Natural killer cell (primary cell): ENCODE data around the gene GAPDH. TPM values are rescaled to one million over a fixed set of nuclear protein-coding genes. Genes with fewer than 3 reads are reported as not detected.
A peak's percentile ranks its signal among the peaks of the same experiment; 100 is the strongest.

Experiments used
- ATAC-seq, 3 donors: fragments of 150-1000 bp in 2 of 3; fragments of 200-7000 bp in 1 of 3; cut with Tn5 transposase; 1 replicate in 1 of 3; 2 replicates in 2 of 3; pipeline ENCODE4 v1.10.0; 2021; ENCODE audit warnings: mild to moderate bottlenecking in 2 of 3, moderate library complexity in 2 of 3
- DNase-seq, 2 donors: peaks; one replicate each; pipeline versions ENCODE4 v3.0.0 to v3.0.0-alpha.2; 2013 to 2021; ENCODE audit warnings: mixed read lengths in 1 of 2
- H3K27ac ChIP-seq: one replicate; pipeline ENCODE4 v1.5.1; 2013; ENCODE audit warnings: mild to moderate bottlenecking, low read length
- H3K27me3 ChIP-seq: one replicate; pipeline ENCODE4 v1.6.1; 2013; ENCODE audit warnings: low read length; ENCODE audit not compliant: control insufficient read depth, insufficient read depth
- H3K36me3 ChIP-seq: one replicate; pipeline ENCODE4 v1.6.1; 2013; ENCODE audit warnings: low read length; ENCODE audit not compliant: control insufficient read depth, insufficient read depth
- H3K4me1 ChIP-seq: one replicate; pipeline ENCODE4 v1.6.1; 2013; ENCODE audit warnings: low read length; ENCODE audit not compliant: control insufficient read depth, insufficient read depth
- H3K4me3 ChIP-seq: one replicate; pipeline ENCODE4 v1.5.1; 2013; ENCODE audit warnings: low read length
- H3K9me3 ChIP-seq: one replicate; pipeline ENCODE4 v1.6.1; 2013; ENCODE audit warnings: low read length; ENCODE audit not compliant: control insufficient read depth, insufficient read depth
- H3K27ac Mint-ChIP-seq, 2 donors: one replicate each; pipeline ENCODE4 v1.8.0; 2022; ENCODE audit warnings: mild to moderate bottlenecking in 2 of 2, mixed read lengths in 2 of 2, moderate library complexity in 1 of 2
- H3K27me3 Mint-ChIP-seq, 2 donors: one replicate each; pipeline ENCODE4 v1.8.0; 2022; ENCODE audit warnings: low read depth in 2 of 2, mixed read lengths in 2 of 2
- H3K36me3 Mint-ChIP-seq: one replicate; pipeline ENCODE4 v1.8.0; 2022; ENCODE audit warnings: mixed read lengths
- H3K4me1 Mint-ChIP-seq, 2 donors: one replicate each; pipeline ENCODE4 v1.8.0; 2022; ENCODE audit warnings: mixed read lengths in 2 of 2
- H3K4me3 Mint-ChIP-seq: one replicate; pipeline ENCODE4 v1.8.0; 2022; ENCODE audit warnings: mild to moderate bottlenecking, moderate library complexity, mixed read lengths
- H3K9me3 Mint-ChIP-seq, 2 donors: one replicate each; pipeline ENCODE4 v1.8.0; 2022; ENCODE audit warnings: mixed read lengths in 2 of 2
- WGBS: methylation state at CpG from one replicate; pipeline ENCODE4 v1.1.7; 2013; ENCODE audit warnings: missing lambda C conversion rate; ENCODE audit not compliant: insufficient coverage; 5-methylcytosine and 5-hydroxymethylcytosine counted together
- intact Hi-C: fragments of 100-400 bp; cut with micrococcal nuclease; formaldehyde crosslinking; loops from one replicate; pipeline ENCODE4 v1.14.2; 2022
- total RNA-seq, 4 donors: library from RNA; stranded (reverse); fragments of 120-200 nt in 1 of 4; gene quantifications; one replicate each; pipeline versions ENCODE4 v1.2.3 to v1.2.4, GENCODE V29; 2013 to 2022
- TF ChIP-seq, protein P1 (sequence below): fragments of 200-600 bp; IDR thresholded peaks from one replicate; pipeline ENCODE4 v1.8.0; 2022; ENCODE audit warnings: antibody characterized with exemption

GAPDH gene
- total RNA-seq, 3 donors from 2014 or later (not counting 1 experiment from before 2014, with no cell fraction given), result 606 to 729 (median 642) TPM

DNA sequence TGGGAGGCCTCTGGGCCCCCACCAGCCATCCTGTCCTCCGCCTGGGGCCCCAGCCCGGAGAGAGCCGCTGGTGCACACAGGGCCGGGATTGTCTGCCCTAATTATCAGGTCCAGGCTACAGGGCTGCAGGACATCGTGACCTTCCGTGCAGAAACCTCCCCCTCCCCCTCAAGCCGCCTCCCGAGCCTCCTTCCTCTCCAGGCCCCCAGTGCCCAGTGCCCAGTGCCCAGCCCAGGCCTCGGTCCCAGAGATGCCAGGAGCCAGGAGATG lies 729 bp upstream of the GAPDH start:
- under 1% methylated on average over 7 of the region's 9 CpGs for WGBS
- peaks cover 11% of the 10 kb centered on the region for H3K36me3 Mint-ChIP-seq
- H3K4me1 Mint-ChIP-seq, result peaks cover 29 to 52% of the 10 kb centered on the region in 2 donors

DNA sequence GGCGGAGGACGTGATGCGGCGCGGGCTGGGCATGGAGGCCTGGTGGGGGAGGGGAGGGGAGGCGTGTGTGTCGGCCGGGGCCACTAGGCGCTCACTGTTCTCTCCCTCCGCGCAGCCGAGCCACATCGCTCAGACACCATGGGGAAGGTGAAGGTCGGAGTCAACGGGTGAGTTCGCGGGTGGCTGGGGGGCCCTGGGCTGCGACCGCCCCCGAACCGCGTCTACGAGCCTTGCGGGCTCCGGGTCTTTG lies 303 bp downstream of the GAPDH start:
- intact Hi-C loops, result loop anchor here (2.0 to 10.0 kb wide), 5 partner anchors 64 to 470 kb away; partner anchors contain the start of genes CHD4 and VAMP1
- Histone ChIP-seq H3K4me3 (peak overlapping the region; percentile 99), H3K36me3 (peaks cover 51% of the 10 kb centered on the region), H3K27me3 (no peaks in the 10 kb centered on the region), H3K9me3 (no peaks in the 10 kb centered on the region), H3K4me1 (peaks cover 58% of the 10 kb centered on the region), H3K27ac (peak overlapping the region; percentile 92)
- TF ChIP-seq, protein P1, sequence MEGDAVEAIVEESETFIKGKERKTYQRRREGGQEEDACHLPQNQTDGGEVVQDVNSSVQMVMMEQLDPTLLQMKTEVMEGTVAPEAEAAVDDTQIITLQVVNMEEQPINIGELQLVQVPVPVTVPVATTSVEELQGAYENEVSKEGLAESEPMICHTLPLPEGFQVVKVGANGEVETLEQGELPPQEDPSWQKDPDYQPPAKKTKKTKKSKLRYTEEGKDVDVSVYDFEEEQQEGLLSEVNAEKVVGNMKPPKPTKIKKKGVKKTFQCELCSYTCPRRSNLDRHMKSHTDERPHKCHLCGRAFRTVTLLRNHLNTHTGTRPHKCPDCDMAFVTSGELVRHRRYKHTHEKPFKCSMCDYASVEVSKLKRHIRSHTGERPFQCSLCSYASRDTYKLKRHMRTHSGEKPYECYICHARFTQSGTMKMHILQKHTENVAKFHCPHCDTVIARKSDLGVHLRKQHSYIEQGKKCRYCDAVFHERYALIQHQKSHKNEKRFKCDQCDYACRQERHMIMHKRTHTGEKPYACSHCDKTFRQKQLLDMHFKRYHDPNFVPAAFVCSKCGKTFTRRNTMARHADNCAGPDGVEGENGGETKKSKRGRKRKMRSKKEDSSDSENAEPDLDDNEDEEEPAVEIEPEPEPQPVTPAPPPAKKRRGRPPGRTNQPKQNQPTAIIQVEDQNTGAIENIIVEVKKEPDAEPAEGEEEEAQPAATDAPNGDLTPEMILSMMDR, result no peak
- DNase-seq, result no peak
- whole genome bisulfite sequencing, result 0% methylated on average over 24 of the region's 25 CpGs
- Mint-ChIP-seq H3K4me1 (peaks cover 29 to 53% of the 10 kb centered on the region in 2 donors), H3K27ac (peak overlapping the region; percentile 96 to 98), H3K36me3 (peaks cover 11% of the 10 kb centered on the region), H3K27me3 (no peaks in the 10 kb centered on the region), H3K9me3 (no peaks in the 10 kb centered on the region), H3K4me3 (peak overlapping the region; percentile 97)
- peak; percentile 69 to 88 (median 79) for ATAC-seq

More for the DNA sequence above, 729 bp upstream of the GAPDH start:
- ATAC-seq (no peak), DNase-seq (no peak)
- peak overlapping the region; percentile 97 for H3K4me3 Mint-ChIP-seq
- no peaks in the 10 kb centered on the region for H3K9me3 Mint-ChIP-seq
- Histone ChIP-seq H3K4me1 (peaks cover 58% of the 10 kb centered on the region), H3K27ac (peak overlapping the region; percentile 92), H3K36me3 (peaks cover 51% of the 10 kb centered on the region), H3K27me3 (no peaks in the 10 kb centered on the region), H3K9me3 (no peaks in the 10 kb centered on the region), H3K4me3 (peak overlapping the region; percentile 99)
- TF ChIP-seq, protein P1, result no peak
- no peaks in the 10 kb centered on the region for H3K27me3 Mint-ChIP-seq
- intact Hi-C loops, result loop anchor here (5.0 to 10.0 kb wide), 3 partner anchors 74 to 469 kb away; partner anchors contain the start of gene CHD4
- H3K27ac Mint-ChIP-seq, result peak overlapping the region; percentile 96 to 98

DNA sequence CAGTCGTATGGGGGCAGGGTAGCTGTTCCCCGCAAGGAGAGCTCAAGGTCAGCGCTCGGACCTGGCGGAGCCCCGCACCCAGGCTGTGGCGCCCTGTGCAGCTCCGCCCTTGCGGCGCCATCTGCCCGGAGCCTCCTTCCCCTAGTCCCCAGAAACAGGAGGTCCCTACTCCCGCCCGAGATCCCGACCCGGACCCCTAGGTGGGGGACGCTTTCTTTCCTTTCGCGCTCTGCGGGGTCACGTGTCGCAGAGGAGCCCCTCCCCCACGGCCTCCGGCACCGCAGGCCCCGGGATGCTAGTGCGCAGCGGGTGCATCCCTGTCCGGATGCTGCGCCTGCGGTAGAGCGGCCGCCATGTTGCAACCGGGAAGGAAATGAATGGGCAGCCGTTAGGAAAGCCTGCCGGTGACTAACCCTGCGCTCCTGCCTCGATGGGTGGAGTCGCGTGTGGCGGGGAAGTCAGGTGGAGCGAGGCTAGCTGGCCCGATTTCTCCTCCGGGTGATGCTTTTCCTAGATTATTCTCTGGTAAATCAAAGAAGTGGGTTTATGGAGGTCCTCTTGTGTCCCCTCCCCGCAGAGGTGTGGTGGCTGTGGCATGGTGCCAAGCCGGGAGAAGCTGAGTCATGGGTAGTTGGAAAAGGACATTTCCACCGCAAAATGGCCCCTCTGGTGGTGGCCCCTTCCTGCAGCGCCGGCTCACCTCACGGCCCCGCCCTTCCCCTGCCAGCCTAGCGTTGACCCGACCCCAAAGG lies 804 bp downstream of the GAPDH start:
- Mint-ChIP-seq H3K27ac (peak overlapping the region; percentile 96 to 98), H3K36me3 (peaks cover 10% of the 10 kb centered on the region), H3K27me3 (no peaks in the 10 kb centered on the region), H3K4me1 (peaks cover 32 to 58% of the 10 kb centered on the region in 2 donors), H3K9me3 (no peaks in the 10 kb centered on the region), H3K4me3 (peak overlapping the region; percentile 97)
- Histone ChIP-seq H3K4me3 (peak overlapping the region; percentile 99), H3K9me3 (no peaks in the 10 kb centered on the region), H3K27ac (peak overlapping the region; percentile 92), H3K27me3 (no peaks in the 10 kb centered on the region), H3K36me3 (peaks cover 51% of the 10 kb centered on the region), H3K4me1 (peaks cover 61% of the 10 kb centered on the region)
- intact Hi-C loops, result loop anchor here (2.0 to 10.0 kb wide), 6 partner anchors 64 to 470 kb away; partner anchors contain the start of genes CHD4 and VAMP1
- WGBS, result 0% methylated on average over 52 of the region's 52 CpGs
- TF ChIP-seq, protein P1, result peak; percentile 11
- peak; percentile 18 to 45 (median 20) for ATAC-seq
- DNase-seq, result peak; percentile 68 to 85

DNA sequence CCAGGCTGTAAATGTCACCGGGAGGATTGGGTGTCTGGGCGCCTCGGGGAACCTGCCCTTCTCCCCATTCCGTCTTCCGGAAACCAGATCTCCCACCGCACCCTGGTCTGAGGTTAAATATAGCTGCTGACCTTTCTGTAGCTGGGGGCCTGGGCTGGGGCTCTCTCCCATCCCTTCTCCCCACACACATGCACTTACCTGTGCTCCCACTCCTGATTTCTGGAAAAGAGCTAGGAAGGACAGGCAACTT lies 1.3 kb downstream of the GAPDH start:
- H3K4me1 Mint-ChIP-seq, result peaks cover 37 to 63% of the 10 kb centered on the region in 2 donors

More for the DNA sequence above, 1.3 kb downstream of the GAPDH start:
- H3K4me3 Mint-ChIP-seq, result peak overlapping the region; percentile 97
- peak overlapping the region; percentile 96 to 98 for H3K27ac Mint-ChIP-seq
- Histone ChIP-seq H3K27ac (peak overlapping the region; percentile 92), H3K4me1 (peaks cover 66% of the 10 kb centered on the region), H3K4me3 (peak overlapping the region; percentile 99), H3K27me3 (no peaks in the 10 kb centered on the region), H3K9me3 (no peaks in the 10 kb centered on the region), H3K36me3 (peaks cover 47% of the 10 kb centered on the region)
- H3K27me3 Mint-ChIP-seq, result no peaks in the 10 kb centered on the region
- TF ChIP-seq, protein P1, result no peak
- H3K9me3 Mint-ChIP-seq, result no peaks in the 10 kb centered on the region
- intact Hi-C loops, result loop anchor here (2.0 to 10.0 kb wide), 4 partner anchors 65 to 471 kb away; partner anchors contain the start of gene VAMP1
- peaks cover 5% of the 10 kb centered on the region for H3K36me3 Mint-ChIP-seq
- WGBS, result 0% methylated on average over 6 of the region's 6 CpGs
- ATAC-seq (no peak), DNase-seq (no peak)
